Osteoblast (primary cell): Measurements from ENCODE around the gene RINT1. TPM values are rescaled to one million over a fixed set of nuclear protein-coding genes. Genes with fewer than 3 reads are reported as not detected.

ENCODE experiments used
- DNase-seq: peaks from one replicate; pipeline ENCODE4 v3.0.0; 2011; ENCODE audit warnings: low spot score, mixed read lengths; ENCODE audit not compliant: insufficient read length; ENCODE audit errors: missing footprints
- H2AFZ ChIP-seq: 2 replicates; pipeline ENCODE4 v1.6.0; 2011; ENCODE audit warnings: mild to moderate bottlenecking, low read length
- H3K27ac ChIP-seq: 2 replicates; pipeline ENCODE4 v1.5.1; 2011; ENCODE audit warnings: mild to moderate bottlenecking, low read depth, low read length, moderate library complexity
- H3K27me3 ChIP-seq: 2 replicates; pipeline ENCODE4 v1.6.0; 2012; ENCODE audit warnings: mild to moderate bottlenecking, control low read depth, inconsistent platforms, low read length, moderate library complexity; ENCODE audit not compliant: insufficient read depth
- H3K36me3 ChIP-seq: 2 replicates; pipeline ENCODE4 v1.5.1; 2011; ENCODE audit warnings: mild to moderate bottlenecking, low read length, control low read depth, moderate library complexity; ENCODE audit not compliant: insufficient read depth
- H3K4me1 ChIP-seq: 2 replicates; pipeline ENCODE4 v1.5.1; 2011; ENCODE audit warnings: mild to moderate bottlenecking, low read length, control low read depth, moderate library complexity; ENCODE audit not compliant: insufficient read depth
- H3K4me2 ChIP-seq: 2 replicates; pipeline ENCODE4 v1.6.0; 2011; ENCODE audit warnings: mild to moderate bottlenecking, low read length; ENCODE audit not compliant: insufficient read depth
- H3K4me3 ChIP-seq: fragments of 200-600 bp; sonication (generic); 3 replicates; pipeline ENCODE4 v1.5.1; 2012; ENCODE audit warnings: mild to moderate bottlenecking, low read length, inconsistent platforms; ENCODE audit not compliant: insufficient read depth
- H3K79me2 ChIP-seq: 2 replicates; pipeline ENCODE4 v1.6.0; 2012; ENCODE audit warnings: mild to moderate bottlenecking, low read length, control low read depth, inconsistent platforms; ENCODE audit not compliant: insufficient read depth
- H3K9me3 ChIP-seq: 2 replicates; pipeline ENCODE4 v1.5.1; 2011; ENCODE audit warnings: low read depth, low read length, control low read depth
- H4K20me1 ChIP-seq: 2 replicates; pipeline ENCODE4 v1.6.0; 2012; ENCODE audit warnings: mild to moderate bottlenecking, low read length, control low read depth; ENCODE audit not compliant: insufficient read depth
- CTCF ChIP-seq: IDR thresholded peaks from 2 replicates; pipeline ENCODE4 v1.5.1; 2011; ENCODE audit warnings: mild to moderate bottlenecking, low read depth, low read length, moderate library complexity; ENCODE audit errors: extremely low read depth
- total RNA-seq: library from RNA; depleted of rRNA; stranded (reverse); fragments of >200 nt; gene quantifications from 2 replicates; pipeline ENCODE4 v1.2.3, GENCODE V29; 2012

RINT1 gene
- total RNA-seq, 1 donor, result 16.6 TPM

- Histone ChIP-seq H3K27me3 (no peaks in the 10 kb centered on the region), H3K9me3 (no peaks in the 10 kb centered on the region), H4K20me1 (peaks cover 3% of the 10 kb centered on the region), H3K4me3 (peak overlapping the region; percentile 15), H2AFZ (no peak overlapping the region), H3K27ac (peak overlapping the region; percentile 49), H3K36me3 (no peaks in the 10 kb centered on the region), H3K79me2 (no peaks in the 10 kb centered on the region), H3K4me1 (peaks cover 29% of the 10 kb centered on the region), H3K4me2 (peak overlapping the region; percentile 59)
- no peak for DNase-seq
- TF ChIP-seq CTCF, result no peak
Measured at GRCh38 chr7:105493196-105493922, 38.6 kb upstream of the RINT1 start.

GRCh38 chr7:105493923-105494315 lies 38.1 kb upstream of the RINT1 start:
- peaks cover 3% of the 10 kb centered on the region for H4K20me1 ChIP-seq
- no peak for TF ChIP-seq CTCF
- H2AFZ ChIP-seq, result no peak overlapping the region
- no peaks in the 10 kb centered on the region for H3K9me3 ChIP-seq
- no peaks in the 10 kb centered on the region for H3K36me3 ChIP-seq
- peak overlapping the region; percentile 49 for H3K27ac ChIP-seq
- peak overlapping the region; percentile 15 for H3K4me3 ChIP-seq
- peak overlapping the region; percentile 59 for H3K4me2 ChIP-seq
- peaks cover 29% of the 10 kb centered on the region for H3K4me1 ChIP-seq
- no peaks in the 10 kb centered on the region for H3K79me2 ChIP-seq
- peak; percentile 75 for DNase-seq
- no peaks in the 10 kb centered on the region for H3K27me3 ChIP-seq

GRCh38 chr7:105496521-105496920 lies 35.5 kb upstream of the RINT1 start:
- Histone ChIP-seq H4K20me1 (peaks cover 3% of the 10 kb centered on the region), H3K4me3 (peak overlapping the region; percentile 22), H3K4me1 (peaks cover 29% of the 10 kb centered on the region), H3K9me3 (no peaks in the 10 kb centered on the region), H2AFZ (no peak overlapping the region), H3K4me2 (peak overlapping the region; percentile 76), H3K27ac (peak overlapping the region; percentile 49), H3K36me3 (peaks cover 4% of the 10 kb centered on the region), H3K79me2 (no peaks in the 10 kb centered on the region), H3K27me3 (no peaks in the 10 kb centered on the region)
- no peak for TF ChIP-seq CTCF
- peak; percentile 54 for DNase-seq

- TF ChIP-seq CTCF, result no peak
- peaks cover 29% of the 10 kb centered on the region for H3K4me1 ChIP-seq
- H3K27me3 ChIP-seq, result no peaks in the 10 kb centered on the region
- peaks cover 6% of the 10 kb centered on the region for H3K36me3 ChIP-seq
- H3K4me2 ChIP-seq, result peak overlapping the region; percentile 76
- no peaks in the 10 kb centered on the region for H3K79me2 ChIP-seq
- H3K27ac ChIP-seq, result peak overlapping the region; percentile 49
- DNase-seq, result no peak
- H2AFZ ChIP-seq, result no peak overlapping the region
- H4K20me1 ChIP-seq, result peaks cover 3% of the 10 kb centered on the region
- H3K4me3 ChIP-seq, result peak overlapping the region; percentile 22
- no peaks in the 10 kb centered on the region for H3K9me3 ChIP-seq
Measured at GRCh38 chr7:105497016-105497415, 35.0 kb upstream of the RINT1 start.
